ENCODE measurements around the gene SERBP1. TPM values are rescaled to one million over a fixed set of nuclear protein-coding genes. Genes with fewer than 3 reads are reported as not detected.

The SERBP1 gene
- total and polyA plus RNA-seq, 7 donors: 112 to 236 (median 201) TPM

- Histone ChIP-seq H3K27ac (no peak overlapping the region), H3K4me3 (no peak overlapping the region), H3K36me3 (no peaks in the 10 kb centered on the region), H3K9me3 (no peaks in the 10 kb centered on the region), H3K27me3 (no peaks in the 10 kb centered on the region), H3K4me1 (no peaks in the 10 kb centered on the region)
- TF ChIP-seq CTCF (IDR thresholded peaks at IDR 0.05): no peak
- no peak for TF ChIP-seq POLR2AphosphoS5 (IDR thresholded peaks at IDR 0.05)
- TF ChIP-seq POLR2A (IDR thresholded peaks at IDR 0.05): no peak
- no peak for TF ChIP-seq EP300 (IDR thresholded peaks at IDR 0.05)
- intact Hi-C loops (cut with DNase I): no loop called here
- WGBS, 2 donors: 20 to 71% methylated on average over 2 of the region's 2 CpGs
- DNase-seq: no peak
Measured at GRCh38 chr1:67472056-67472455, 41.9 kb upstream of the SERBP1 start.

GRCh38 chr1:67469431-67469830 lies 39.2 kb upstream of the SERBP1 start:
- no peak for DNase-seq
- 81 to 82% methylated on average over 3 of the region's 3 CpGs for WGBS, 2 donors
- Histone ChIP-seq H3K9me3 (no peaks in the 10 kb centered on the region), H3K27me3 (no peaks in the 10 kb centered on the region), H3K36me3 (no peaks in the 10 kb centered on the region), H3K27ac (no peak overlapping the region), H3K4me1 (no peaks in the 10 kb centered on the region), H3K4me3 (no peak overlapping the region)
- TF ChIP-seq POLR2AphosphoS5 (IDR thresholded peaks at IDR 0.05): no peak
- no peak for TF ChIP-seq POLR2A (IDR thresholded peaks at IDR 0.05)
- no peak for TF ChIP-seq EP300 (IDR thresholded peaks at IDR 0.05)
- TF ChIP-seq CTCF (IDR thresholded peaks at IDR 0.05): no peak
- intact Hi-C loops (cut with DNase I): no loop called here

GRCh38 chr1:67468066-67468718 lies 38.0 kb upstream of the SERBP1 start:
- Histone ChIP-seq H3K4me1 (no peaks in the 10 kb centered on the region), H3K27me3 (no peaks in the 10 kb centered on the region), H3K4me3 (no peak overlapping the region), H3K9me3 (no peaks in the 10 kb centered on the region), H3K36me3 (no peaks in the 10 kb centered on the region), H3K27ac (no peak overlapping the region)
- intact Hi-C loops (cut with DNase I): no loop called here
- no peak for TF ChIP-seq POLR2AphosphoS5 (IDR thresholded peaks at IDR 0.05)
- TF ChIP-seq EP300 (IDR thresholded peaks at IDR 0.05): no peak
- TF ChIP-seq CTCF (IDR thresholded peaks at IDR 0.05): no peak
- no peak for TF ChIP-seq POLR2A (IDR thresholded peaks at IDR 0.05)
- no peak for DNase-seq
- 73 to 78% methylated on average over 4 of the region's 4 CpGs for WGBS, 2 donors

- Histone ChIP-seq H3K4me3 (no peak overlapping the region), H3K9me3 (no peaks in the 10 kb centered on the region), H3K36me3 (no peaks in the 10 kb centered on the region), H3K4me1 (no peaks in the 10 kb centered on the region), H3K27ac (no peak overlapping the region), H3K27me3 (no peaks in the 10 kb centered on the region)
- WGBS, 2 donors: 82 to 86% methylated on average over 4 of the region's 4 CpGs
- TF ChIP-seq EP300 (IDR thresholded peaks at IDR 0.05): no peak
- no peak for TF ChIP-seq POLR2A (IDR thresholded peaks at IDR 0.05)
- no peak for TF ChIP-seq CTCF (IDR thresholded peaks at IDR 0.05)
- no peak for TF ChIP-seq POLR2AphosphoS5 (IDR thresholded peaks at IDR 0.05)
- intact Hi-C loops (cut with DNase I): no loop called here
- no peak for DNase-seq
Measured at GRCh38 chr1:67465375-67465774, 35.2 kb upstream of the SERBP1 start.

- Histone ChIP-seq H3K4me3 (no peak overlapping the region), H3K36me3 (no peaks in the 10 kb centered on the region), H3K27ac (no peak overlapping the region), H3K9me3 (no peaks in the 10 kb centered on the region), H3K4me1 (no peaks in the 10 kb centered on the region), H3K27me3 (no peaks in the 10 kb centered on the region)
- TF ChIP-seq POLR2AphosphoS5 (IDR thresholded peaks at IDR 0.05): no peak
- no peak for TF ChIP-seq POLR2A (IDR thresholded peaks at IDR 0.05)
- intact Hi-C loops (cut with DNase I): no loop called here
- no peak for DNase-seq
- 91 to 93% methylated on average over 5 of the region's 5 CpGs for WGBS, 2 donors
Measured at GRCh38 chr1:67464746-67465145, 34.5 kb upstream of the SERBP1 start.
